Measurements from ENCODE around the gene PC. TPM values are rescaled to one million over a fixed set of nuclear protein-coding genes. Genes with fewer than 3 reads are reported as not detected.
"Not testable (repeated sequence)": the region's sequence is repeated elsewhere in the genome, so short reads cannot be mapped to it uniquely, and the experiment has no call there.

Gene PC
- total and polyA plus RNA-seq, 7 experiments from 2014 or later: 4.9 to 11.2 (median 9.5) TPM

GRCh38 chr11:67002297-67002913 is 44.2 kb upstream of the PC start:
- H3K4me1 Mint-ChIP-seq: peaks cover 0 to 6% (median 4%) of the 10 kb centered on the region in 7 donors
- peaks cover 0 to 7% (median 4%) of the 10 kb centered on the region in 5 donors for H3K27me3 Mint-ChIP-seq
- H3K9me3 Mint-ChIP-seq: peaks cover 0 to 1% (median 0%) of the 10 kb centered on the region in 11 donors
- intact Hi-C loops (cut with micrococcal nuclease): no loop called here
- CTCF ChIA-PET: no interaction called here
- H3K36me3 Mint-ChIP-seq: no peaks in the 10 kb centered on the region
- H3K27ac ChIP-seq (ENCODE audit: low read depth, low read length): no peak overlapping the region
- H3K27ac Mint-ChIP-seq: no peak overlapping the region
- H3K27me3 ChIP-seq (ENCODE audit: control insufficient read depth in 2 of 2, insufficient read depth in 2 of 2, low read length in 2 of 2): no peaks in the 10 kb centered on the region
- DNase-seq (no peak), ATAC-seq (no peak)
- H3K36me3 ChIP-seq (ENCODE audit: control insufficient read depth in 2 of 3, insufficient read depth in 3 of 3, low read length in 3 of 3): no peaks in the 10 kb centered on the region
- no peaks in the 10 kb centered on the region for H3K9me3 ChIP-seq (ENCODE audit: control insufficient read depth in 2 of 3, low read length in 3 of 3)
- POLR2A ChIA-PET: no interaction called here
- H3K4me3 ChIP-seq (ENCODE audit: low read length): no peak overlapping the region
- no peaks in the 10 kb centered on the region for H3K4me1 ChIP-seq (ENCODE audit: control insufficient read depth in 2 of 2, insufficient read depth in 2 of 2, low read length in 2 of 2)
- H3K4me3 Mint-ChIP-seq: no peak overlapping the region

- no peaks in the 10 kb centered on the region for H3K27me3 ChIP-seq (ENCODE audit: control insufficient read depth in 2 of 2, insufficient read depth in 2 of 2, low read length in 2 of 2)
- H3K4me1 ChIP-seq (ENCODE audit: control insufficient read depth in 2 of 2, insufficient read depth in 2 of 2, low read length in 2 of 2): no peaks in the 10 kb centered on the region
- no peak for DNase-seq
- ChIA-PET CTCF (no interaction called here), POLR2A (no interaction called here)
- H3K27ac Mint-ChIP-seq: no peak overlapping the region
- no peaks in the 10 kb centered on the region for H3K9me3 ChIP-seq (ENCODE audit: control insufficient read depth in 2 of 3, low read length in 3 of 3)
- intact Hi-C loops (cut with micrococcal nuclease): no loop called here
- no peak overlapping the region for H3K4me3 Mint-ChIP-seq
- no peaks in the 10 kb centered on the region for H3K36me3 ChIP-seq (ENCODE audit: control insufficient read depth in 2 of 3, insufficient read depth in 3 of 3, low read length in 3 of 3)
- peaks cover 0 to 3% (median 2%) of the 10 kb centered on the region in 7 donors for H3K4me1 Mint-ChIP-seq
- no peaks in the 10 kb centered on the region for H3K36me3 Mint-ChIP-seq
- peaks cover 0 to 1% (median 0%) of the 10 kb centered on the region in 11 donors for H3K9me3 Mint-ChIP-seq
- peaks cover 0 to 13% (median 9%) of the 10 kb centered on the region in 5 donors for H3K27me3 Mint-ChIP-seq
- no peak for ATAC-seq
- no peak overlapping the region for H3K4me3 ChIP-seq (ENCODE audit: low read length)
- H3K27ac ChIP-seq (ENCODE audit: low read depth, low read length): no peak overlapping the region
Measured at GRCh38 chr11:67001332-67001731, 43.1 kb upstream of the PC start.

- intact Hi-C loops (cut with micrococcal nuclease): loop anchor here in 1 of 2 donors (10.0 kb wide), 1 partner anchor 65 kb away; no protein-coding TSS in a partner anchor
- Histone ChIP-seq H3K4me1 (ENCODE audit: control insufficient read depth in 2 of 2, insufficient read depth in 2 of 2, low read length in 2 of 2) (no peaks in the 10 kb centered on the region), H3K9me3 (ENCODE audit: control insufficient read depth in 2 of 3, low read length in 3 of 3) (no peaks in the 10 kb centered on the region), H3K4me3 (ENCODE audit: low read length) (no peak overlapping the region), H3K27me3 (ENCODE audit: control insufficient read depth in 2 of 2, insufficient read depth in 2 of 2, low read length in 2 of 2) (no peaks in the 10 kb centered on the region), H3K27ac (ENCODE audit: low read depth, low read length) (no peak overlapping the region), H3K36me3 (ENCODE audit: control insufficient read depth in 2 of 3, insufficient read depth in 3 of 3, low read length in 3 of 3) (no peaks in the 10 kb centered on the region)
- H3K4me1 Mint-ChIP-seq: no peaks in the 10 kb centered on the region
- H3K27ac Mint-ChIP-seq: no peak overlapping the region
- H3K36me3 Mint-ChIP-seq: no peaks in the 10 kb centered on the region
- H3K27me3 Mint-ChIP-seq: peaks cover 0 to 13% (median 9%) of the 10 kb centered on the region in 5 donors
- POLR2A ChIA-PET: no interaction called here
- no peak overlapping the region for H3K4me3 Mint-ChIP-seq
- no peak for DNase-seq
- peaks cover 0 to 1% (median 0%) of the 10 kb centered on the region in 11 donors for H3K9me3 Mint-ChIP-seq
- no peak for ATAC-seq
- CTCF ChIA-PET: no interaction called here
Measured at GRCh38 chr11:66999555-66999954, 41.4 kb upstream of the PC start.

- Mint-ChIP-seq H3K27ac (no peak overlapping the region), H3K27me3 (peaks cover 0 to 20% (median 13%) of the 10 kb centered on the region in 5 donors), H3K4me1 (no peaks in the 10 kb centered on the region), H3K36me3 (no peaks in the 10 kb centered on the region), H3K4me3 (no peak overlapping the region), H3K9me3 (no peaks in the 10 kb centered on the region)
- H3K27me3 ChIP-seq (ENCODE audit: control insufficient read depth in 2 of 2, insufficient read depth in 2 of 2, low read length in 2 of 2): no peaks in the 10 kb centered on the region
- no peak for ATAC-seq
- no peaks in the 10 kb centered on the region for H3K36me3 ChIP-seq (ENCODE audit: control insufficient read depth in 2 of 3, insufficient read depth in 3 of 3, low read length in 3 of 3)
- H3K27ac ChIP-seq (ENCODE audit: low read depth, low read length): no peak overlapping the region
- H3K4me3 ChIP-seq (ENCODE audit: low read length): no peak overlapping the region
- DNase-seq: no peak
- ChIA-PET CTCF (no interaction called here), POLR2A (interaction anchor here (0.7 kb wide), 1 partner anchor 21 kb away, joined by 3 read pairs; no protein-coding TSS in a partner anchor)
- no peaks in the 10 kb centered on the region for H3K9me3 ChIP-seq (ENCODE audit: control insufficient read depth in 2 of 3, low read length in 3 of 3)
- no peaks in the 10 kb centered on the region for H3K4me1 ChIP-seq (ENCODE audit: control insufficient read depth in 2 of 2, insufficient read depth in 2 of 2, low read length in 2 of 2)
- intact Hi-C loops (cut with micrococcal nuclease): loop anchor here in 1 of 2 donors (10.0 kb wide), 1 partner anchor 62 kb away; no protein-coding TSS in a partner anchor
Measured at GRCh38 chr11:66996609-66997273, 38.6 kb upstream of the PC start.

GRCh38 chr11:66992041-66992440 is 33.9 kb upstream of the PC start:
- intact Hi-C loops (cut with micrococcal nuclease): loop anchor here in 1 of 2 donors (10.0 kb wide), 1 partner anchor 57 kb away; no protein-coding TSS in a partner anchor
- H3K9me3 Mint-ChIP-seq: peaks cover 0 to 3% (median 0%) of the 10 kb centered on the region in 11 donors
- H3K27me3 ChIP-seq (ENCODE audit: control insufficient read depth in 2 of 2, insufficient read depth in 2 of 2, low read length in 2 of 2): no peaks in the 10 kb centered on the region
- H3K27me3 Mint-ChIP-seq: peaks cover 4 to 13% (median 7%) of the 10 kb centered on the region in 5 donors
- H3K4me1 ChIP-seq (ENCODE audit: control insufficient read depth in 2 of 2, insufficient read depth in 2 of 2, low read length in 2 of 2): no peaks in the 10 kb centered on the region
- no peak for DNase-seq
- no peaks in the 10 kb centered on the region for H3K9me3 ChIP-seq (ENCODE audit: control insufficient read depth in 2 of 3, low read length in 3 of 3)
- no peak overlapping the region for H3K27ac Mint-ChIP-seq
- no peaks in the 10 kb centered on the region for H3K36me3 ChIP-seq (ENCODE audit: control insufficient read depth in 2 of 3, insufficient read depth in 3 of 3, low read length in 3 of 3)
- H3K27ac ChIP-seq (ENCODE audit: low read depth, low read length): no peak overlapping the region
- H3K4me3 Mint-ChIP-seq: no peak overlapping the region
- H3K4me3 ChIP-seq (ENCODE audit: low read length): no peak overlapping the region
- CTCF ChIA-PET: interaction anchor here (0.6 kb wide), 1 partner anchor 61 kb away, joined by 5 read pairs; no protein-coding TSS in a partner anchor
- no peaks in the 10 kb centered on the region for H3K36me3 Mint-ChIP-seq
- H3K4me1 Mint-ChIP-seq: peaks cover 0 to 3% (median 0%) of the 10 kb centered on the region in 7 donors
- no peak for ATAC-seq
- POLR2A ChIA-PET: interaction anchor here (0.7 kb wide), 1 partner anchor 104 kb away, joined by 6 read pairs; no protein-coding TSS in a partner anchor

GRCh38 chr11:66989360-66989759 is 31.2 kb upstream of the PC start:
- H3K27me3 ChIP-seq (ENCODE audit: control insufficient read depth in 2 of 2, insufficient read depth in 2 of 2, low read length in 2 of 2); H3K4me1 Mint-ChIP-seq; H3K4me1 ChIP-seq (ENCODE audit: control insufficient read depth in 2 of 2, insufficient read depth in 2 of 2, low read length in 2 of 2); H3K27ac ChIP-seq (ENCODE audit: low read depth, low read length); H3K36me3 ChIP-seq (ENCODE audit: control insufficient read depth in 2 of 3, insufficient read depth in 3 of 3, low read length in 3 of 3); intact Hi-C loops (cut with micrococcal nuclease); POLR2A ChIA-PET; H3K27me3 Mint-ChIP-seq; ATAC-seq; H3K4me3 ChIP-seq (ENCODE audit: low read length); H3K9me3 ChIP-seq (ENCODE audit: control insufficient read depth in 2 of 3, low read length in 3 of 3); DNase-seq; H3K9me3 Mint-ChIP-seq; H3K27ac Mint-ChIP-seq; H3K4me3 Mint-ChIP-seq; H3K36me3 Mint-ChIP-seq: not testable (repeated sequence)
- CTCF ChIA-PET: interaction anchor here (0.6 kb wide), 1 partner anchor 603 kb away, joined by 3 read pairs; no protein-coding TSS in a partner anchor

All from naive thymus-derived CD4-positive, alpha-beta T cell (primary cell).